ENCODE measurements around the gene SYT1.
"Not testable (repeated sequence)": the region's sequence is repeated elsewhere in the genome, so short reads cannot be mapped to it uniquely, and the experiment has no call there.

Gene SYT1

GRCh38 chr12:78864403-78864869 is at the start of gene SYT1:
SYT1 (plus strand) TSS chr12:78864774.
- no peak for DNase-seq

DNA sequence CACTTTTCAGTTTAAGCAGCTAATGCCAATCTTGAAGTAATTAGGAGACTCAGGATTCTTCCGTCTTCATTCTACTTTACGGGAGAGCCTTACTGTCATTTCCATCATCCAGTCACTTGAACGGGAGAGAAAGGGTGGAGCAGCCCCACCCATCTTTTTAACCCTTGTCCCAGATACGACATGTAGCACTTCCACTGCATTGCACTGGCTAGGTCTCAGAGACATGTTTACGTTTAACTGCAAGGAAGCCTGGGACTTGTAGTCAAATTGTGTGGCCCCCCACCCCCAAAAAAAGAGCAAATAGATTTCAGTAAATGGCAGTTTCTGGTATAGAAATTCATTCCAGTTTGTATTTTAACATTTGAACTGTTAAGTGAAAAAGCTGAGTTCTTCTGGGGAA is 46.1 kb upstream of the SYT1 start:
- no peak for DNase-seq

- no peak for DNase-seq
These were observed 43.6 kb upstream of the SYT1 start for GRCh38 chr12:78820946-78821345.

- DNase-seq = no peak
These were observed 39.7 kb upstream of the SYT1 start for GRCh38 chr12:78824918-78825317.

GRCh38 chr12:78829690-78830089 is 34.9 kb upstream of the SYT1 start:
- no peak for DNase-seq

DNA sequence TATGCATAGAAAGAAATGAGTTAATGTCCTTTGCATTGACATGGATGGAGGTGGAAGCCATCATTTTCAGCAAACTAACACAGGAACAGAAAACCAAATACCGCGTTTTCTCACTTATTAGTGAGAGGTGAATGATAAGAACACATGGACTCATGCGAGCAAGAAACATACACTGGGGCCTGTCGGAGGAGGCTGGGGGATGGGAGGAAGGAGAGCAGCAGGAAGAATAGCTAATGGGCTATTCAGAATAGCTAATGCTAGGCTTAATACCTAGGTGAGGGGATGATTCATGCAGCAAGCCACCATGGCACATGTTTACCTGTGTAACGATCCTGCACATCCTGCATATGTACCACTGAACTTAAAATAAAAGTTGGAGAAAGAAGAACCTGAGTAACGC is 29.1 kb upstream of the SYT1 start:
- DNase-seq = no peak

GRCh38 chr12:78840518-78841019 is 24.0 kb upstream of the SYT1 start:
- DNase-seq = not testable (repeated sequence)

GRCh38 chr12:78853231-78853630 is 11.3 kb upstream of the SYT1 start:
- no peak for DNase-seq

- no peak for DNase-seq
These were observed 832 bp upstream of the SYT1 start for GRCh38 chr12:78863482-78864402.

DNA sequence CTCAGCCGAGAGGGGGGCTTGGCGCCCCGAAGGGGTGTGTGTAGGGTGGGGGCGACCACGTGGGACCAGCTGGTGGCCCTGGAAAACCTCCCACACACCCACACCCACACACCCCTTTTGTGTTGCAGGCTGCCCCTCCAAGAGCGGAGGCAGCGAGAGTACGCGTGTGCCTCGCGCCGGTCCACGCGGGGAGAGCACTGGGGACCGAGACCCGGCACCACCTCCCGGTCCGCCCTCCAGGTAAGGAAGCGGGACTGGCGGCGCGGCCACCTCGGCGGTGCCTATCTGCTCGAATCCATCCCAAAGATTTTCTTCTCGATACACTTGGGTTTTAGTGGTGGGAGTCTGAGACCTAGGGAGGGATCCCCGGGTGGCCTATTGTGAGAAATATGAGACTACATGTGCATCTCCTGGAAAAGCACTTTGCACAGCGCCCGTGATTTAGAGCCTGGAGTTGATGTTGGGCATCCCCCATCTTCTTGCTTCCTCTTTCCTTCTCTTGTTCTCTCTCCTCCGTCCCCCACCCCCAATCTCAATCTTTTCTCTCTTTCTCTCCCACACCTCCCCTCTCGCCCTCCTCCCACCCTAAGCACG is 393 bp downstream of the SYT1 start:
- no peak for DNase-seq

DNA sequence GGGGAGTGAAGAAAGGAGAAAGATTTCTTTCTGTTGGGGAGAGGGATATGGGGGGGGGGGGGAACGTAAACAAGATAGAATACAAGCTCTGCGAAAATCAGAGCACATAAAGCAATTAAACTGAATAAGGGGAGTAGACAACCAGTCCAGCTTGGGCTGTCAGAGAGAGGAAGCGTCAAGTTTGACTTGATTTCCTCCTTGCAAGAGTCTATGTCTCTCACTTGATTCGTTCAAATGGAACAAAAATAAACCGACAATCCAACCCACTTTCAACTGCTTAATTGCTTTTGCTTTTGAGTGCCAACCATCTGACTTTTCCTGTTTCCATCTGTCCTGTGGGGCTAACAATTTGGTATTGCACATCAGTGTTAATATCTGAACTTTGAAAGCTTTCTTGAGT is 942 bp downstream of the SYT1 start:
- no peak for DNase-seq

DNA sequence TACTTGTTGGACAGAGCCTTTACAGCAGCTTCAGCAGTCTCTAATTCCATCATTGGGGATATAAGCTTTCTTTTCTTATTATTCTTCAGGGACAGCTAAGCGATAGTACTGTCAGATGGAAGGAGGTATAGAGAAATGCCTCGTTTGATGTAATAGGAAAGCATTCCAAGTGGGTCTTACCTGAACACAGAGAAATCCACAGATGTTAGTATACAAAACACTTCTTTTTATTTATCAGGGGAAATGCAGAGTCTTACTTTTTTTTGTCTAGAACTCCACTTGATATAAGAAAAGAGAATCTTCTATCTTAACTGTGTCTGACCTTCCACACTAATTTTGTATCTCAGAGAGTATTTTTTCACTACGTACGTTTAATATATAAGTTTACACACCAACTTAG is 1.9 kb downstream of the SYT1 start:
- DNase-seq = no peak

DNA sequence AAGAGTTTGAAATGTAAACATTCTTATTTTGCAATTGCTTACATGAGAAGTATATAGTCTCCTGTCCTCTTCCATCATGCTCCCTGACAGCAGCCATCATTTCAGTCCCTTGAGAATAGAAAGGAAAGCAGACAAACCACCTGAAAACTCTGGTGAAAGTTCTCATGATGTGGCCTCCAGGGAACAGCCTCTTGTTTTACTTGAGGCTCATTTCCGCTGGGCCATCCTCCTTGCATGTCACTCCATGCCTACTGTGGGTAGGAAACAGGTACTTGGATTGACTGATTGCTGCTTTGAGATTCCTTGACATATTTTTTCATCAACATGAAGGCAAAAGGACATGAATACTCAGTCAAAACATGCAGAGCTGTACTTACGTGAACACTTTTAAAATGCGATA is 6.0 kb downstream of the SYT1 start:
- no peak for DNase-seq

- DNase-seq = no peak
These were observed 7.0 kb downstream of the SYT1 start for GRCh38 chr12:78871566-78871965.

- no peak for DNase-seq
These were observed 13.9 kb downstream of the SYT1 start for GRCh38 chr12:78878459-78878858.

- DNase-seq = no peak
These were observed 14.3 kb downstream of the SYT1 start for GRCh38 chr12:78878866-78879265.

GRCh38 chr12:78880078-78880477 is 15.5 kb downstream of the SYT1 start:
- DNase-seq = no peak

GRCh38 chr12:78881685-78882084 is 17.1 kb downstream of the SYT1 start:
- DNase-seq = no peak

DNA sequence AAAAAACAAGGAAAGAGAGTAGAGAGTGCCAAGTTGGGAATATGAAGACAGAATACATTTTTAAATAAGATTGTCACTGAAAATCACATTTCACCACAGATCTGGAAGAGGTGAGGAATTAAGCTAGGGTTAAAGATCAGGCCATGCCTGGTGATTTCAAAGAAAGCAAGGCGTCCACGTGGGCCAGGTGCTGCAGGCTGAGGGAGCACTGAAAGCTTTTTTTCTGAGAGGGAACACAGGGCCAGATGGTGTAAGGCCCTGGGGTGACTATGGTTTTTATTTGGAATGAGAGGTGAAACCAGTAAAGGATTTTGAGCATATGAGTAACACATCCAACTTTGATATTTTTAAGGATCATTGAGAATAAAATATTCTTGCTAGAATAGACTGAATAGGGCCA is 20.9 kb downstream of the SYT1 start:
- no peak for DNase-seq

- DNase-seq = no peak
These were observed 22.3 kb downstream of the SYT1 start for GRCh38 chr12:78886719-78887407.

DNA sequence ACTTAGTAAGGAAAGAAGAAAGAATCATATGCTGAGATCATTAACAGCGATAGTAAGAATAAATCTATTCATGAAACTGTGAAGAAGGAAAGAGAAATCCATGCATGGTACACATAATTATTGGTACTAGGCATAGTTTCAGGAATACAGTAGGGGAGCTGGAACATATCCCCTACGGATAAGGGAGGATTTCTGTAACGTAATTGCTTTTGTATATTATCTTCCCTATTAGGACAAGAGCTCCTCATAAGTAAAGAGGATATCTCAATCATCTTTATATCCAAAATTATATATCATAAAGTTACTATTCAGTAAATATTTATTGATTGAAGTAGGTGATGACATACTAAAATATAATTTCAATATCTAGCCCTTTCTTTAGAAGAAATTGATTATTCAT is 22.9 kb downstream of the SYT1 start:
- DNase-seq = no peak

DNA sequence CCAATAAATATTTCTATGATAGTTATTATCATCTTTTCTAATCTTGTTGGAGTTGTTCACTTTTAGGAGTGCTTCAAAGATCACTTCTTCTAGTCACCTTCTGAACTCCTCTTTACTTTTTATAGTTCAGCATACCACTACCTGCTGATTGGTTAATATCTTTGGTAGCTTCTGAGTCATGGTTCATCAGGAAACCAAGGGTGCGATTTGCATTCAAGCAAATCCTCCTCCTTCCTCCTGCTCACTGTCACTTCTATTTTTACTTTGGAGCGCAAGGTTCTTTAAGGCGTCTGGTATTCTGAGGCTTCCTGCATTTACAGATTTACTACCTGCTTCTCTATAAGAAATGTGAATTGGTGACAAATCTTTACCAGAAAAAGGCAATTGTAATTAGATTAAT is 24.0 kb downstream of the SYT1 start:
- DNase-seq = no peak

- DNase-seq = no peak
These were observed 27.2 kb downstream of the SYT1 start for GRCh38 chr12:78891646-78892353.

Data from stimulated activated CD4-positive, alpha-beta T cell treated with anti-CD3 and anti-CD28 coated beads, Interleukin-4, amount 100 ng/mL, for 1 hour (primary cell).